H9 (cell line): Measurements from ENCODE around the gene ARHGAP4. TPM values are rescaled to one million over a fixed set of nuclear protein-coding genes. Genes with fewer than 3 reads are reported as not detected.

Experiments used
- DNase-seq: peaks from one replicate; pipeline ENCODE4 v3.0.0-alpha.2; 2017
- H2AFZ ChIP-seq: one replicate; pipeline ENCODE4 v1.6.1; 2013; ENCODE audit warnings: mild to moderate bottlenecking, low read length, control low read depth, moderate library complexity
- H2AK5ac ChIP-seq: 2 replicates; pipeline ENCODE4 v1.6.1; 2013; ENCODE audit warnings: low read length, control low read depth, mixed read lengths; ENCODE audit not compliant: insufficient read length
- H2BK120ac ChIP-seq: one replicate; pipeline ENCODE4 v1.6.1; 2013; ENCODE audit warnings: low read depth, mild to moderate bottlenecking, low read length, control low read depth, inconsistent platforms; ENCODE audit not compliant: poor library complexity, severe bottlenecking
- H2BK12ac ChIP-seq: 2 replicates; pipeline ENCODE4 v1.6.1; 2013; ENCODE audit warnings: low read length, control low read depth, mixed read lengths, low read depth; ENCODE audit not compliant: insufficient read length
- H2BK15ac ChIP-seq: 2 replicates; pipeline ENCODE4 v1.6.1; 2013; ENCODE audit warnings: low read depth, low read length, control low read depth
- H2BK20ac ChIP-seq: one replicate; pipeline ENCODE4 v1.6.1; 2013; ENCODE audit warnings: low read depth, mild to moderate bottlenecking, low read length, control low read depth, inconsistent platforms; ENCODE audit not compliant: poor library complexity, severe bottlenecking
- H2BK5ac ChIP-seq: 2 replicates; pipeline ENCODE4 v1.6.1; 2013; ENCODE audit warnings: low read length, control low read depth, mixed read lengths; ENCODE audit not compliant: insufficient read length
- H3K14ac ChIP-seq: 2 replicates; pipeline ENCODE4 v1.6.1; 2013; ENCODE audit warnings: low read length, control low read depth; ENCODE audit not compliant: insufficient read depth
- H3K18ac ChIP-seq: 2 replicates; pipeline ENCODE4 v1.6.1; 2013; ENCODE audit warnings: low read depth, mild to moderate bottlenecking, mixed read lengths, low read length, control low read depth; ENCODE audit not compliant: insufficient read length
- H3K23ac ChIP-seq: 2 replicates; pipeline ENCODE4 v1.6.1; 2013; ENCODE audit warnings: low read length, control low read depth, mixed read lengths, low read depth; ENCODE audit not compliant: insufficient read length
- H3K23me2 ChIP-seq: 2 replicates; pipeline ENCODE4 v1.6.1; 2013; ENCODE audit warnings: low read depth, mild to moderate bottlenecking, mixed read lengths, low read length, control low read depth; ENCODE audit not compliant: insufficient read length, poor library complexity, severe bottlenecking
- H3K27ac ChIP-seq: 2 replicates; pipeline ENCODE4 v1.5.1; 2013; ENCODE audit warnings: low read length, control low read depth, mixed read lengths, low read depth; ENCODE audit not compliant: insufficient read length
- H3K27me3 ChIP-seq: 2 replicates; pipeline ENCODE4 v1.6.1; 2013; ENCODE audit warnings: low read length, control low read depth, inconsistent platforms; ENCODE audit not compliant: insufficient read depth
- H3K4ac ChIP-seq: 2 replicates; pipeline ENCODE4 v1.6.1; 2013; ENCODE audit warnings: low read depth, mild to moderate bottlenecking, control low read depth, inconsistent platforms, low read length, moderate library complexity
- H3K4me1 ChIP-seq: 2 replicates; pipeline ENCODE4 v1.6.1; 2013; ENCODE audit warnings: low read length, control low read depth, inconsistent platforms; ENCODE audit not compliant: insufficient read depth
- H3K4me2 ChIP-seq: 2 replicates; pipeline ENCODE4 v1.6.1; 2013; ENCODE audit warnings: low read length, control low read depth, mixed read lengths; ENCODE audit not compliant: insufficient read length, insufficient read depth
- H3K56ac ChIP-seq: 2 replicates; pipeline ENCODE4 v1.6.1; 2013; ENCODE audit warnings: low read depth, mild to moderate bottlenecking, mixed read lengths, low read length, control low read depth; ENCODE audit not compliant: insufficient read length
- H3K79me1 ChIP-seq: 2 replicates; pipeline ENCODE4 v1.6.1; 2013; ENCODE audit warnings: low read depth, mild to moderate bottlenecking, moderate library complexity, low read length, control low read depth, inconsistent platforms; ENCODE audit not compliant: insufficient read depth, poor library complexity, severe bottlenecking
- H3K79me2 ChIP-seq: 2 replicates; pipeline ENCODE4 v1.6.1; 2013; ENCODE audit warnings: low read length, control low read depth, inconsistent platforms; ENCODE audit not compliant: insufficient read depth
- H3K9ac ChIP-seq: 2 replicates; pipeline ENCODE4 v1.6.1; 2013; ENCODE audit warnings: low read length, control low read depth, mixed read lengths; ENCODE audit not compliant: insufficient read length; ENCODE audit errors: extremely low read depth
- H3K9me3 ChIP-seq: one replicate; pipeline ENCODE4 v1.6.1; 2013; ENCODE audit warnings: low read depth, low read length, inconsistent platforms; ENCODE audit not compliant: control insufficient read depth
- H3T11ph ChIP-seq: one replicate; pipeline ENCODE4 v1.6.1; 2013; ENCODE audit warnings: mild to moderate bottlenecking, low read length, control low read depth, inconsistent platforms
- H4K20me1 ChIP-seq: one replicate; pipeline ENCODE4 v1.6.1; 2013; ENCODE audit not compliant: control insufficient read depth, insufficient read length, insufficient read depth
- H4K5ac ChIP-seq: 2 replicates; pipeline ENCODE4 v1.6.1; 2013; ENCODE audit warnings: low read depth, mild to moderate bottlenecking, mixed read lengths, low read length, control low read depth; ENCODE audit not compliant: insufficient read length
- H4K8ac ChIP-seq: replicated peaks from 2 replicates; pipeline ENCODE4 v1.6.1; 2013; ENCODE audit warnings: low read length, control low read depth, mixed read lengths, low read depth; ENCODE audit not compliant: insufficient read length
- H4K91ac ChIP-seq: 2 replicates; pipeline ENCODE4 v1.6.1; 2013; ENCODE audit warnings: low read depth, mild to moderate bottlenecking, moderate library complexity, mixed read lengths, low read length, control low read depth; ENCODE audit not compliant: insufficient read length
- H3K27ac Mint-ChIP-seq, 3 experiments: 2 replicates in 2 of 3; 3 replicates in 1 of 3; pipeline ENCODE4 v1.8.0; 2020 to 2021; ENCODE audit warnings: mixed read lengths in 3 of 3, mild to moderate bottlenecking in 1 of 3, moderate library complexity in 1 of 3
- H3K27me3 Mint-ChIP-seq: 2 replicates; pipeline ENCODE4 v1.8.0; 2021; ENCODE audit warnings: low read depth, mild to moderate bottlenecking, moderate library complexity, mixed read lengths
- H3K36me3 Mint-ChIP-seq, 3 experiments: 2 replicates in 2 of 3; 3 replicates in 1 of 3; pipeline ENCODE4 v1.8.0; 2020 to 2021; ENCODE audit warnings: low read depth in 3 of 3, mixed read lengths in 3 of 3; ENCODE audit not compliant: insufficient read depth in 1 of 3
- H3K4me1 Mint-ChIP-seq, 2 experiments: 2 replicates each; pipeline ENCODE4 v1.8.0; 2020; ENCODE audit warnings: mixed read lengths in 2 of 2
- H3K4me3 Mint-ChIP-seq, 2 experiments: 2 replicates in 1 of 2; 3 replicates in 1 of 2; pipeline ENCODE4 v1.8.0; 2020 to 2021; ENCODE audit warnings: mild to moderate bottlenecking in 2 of 2, mixed read lengths in 2 of 2, moderate library complexity in 1 of 2
- H3K9me3 Mint-ChIP-seq, 2 experiments: 2 replicates in 1 of 2; 3 replicates in 1 of 2; pipeline ENCODE4 v1.8.0; 2020; ENCODE audit warnings: mild to moderate bottlenecking in 2 of 2, mixed read lengths in 2 of 2, moderate library complexity in 1 of 2
- CTCF ChIP-seq: fragments of 200-600 bp; sonication (generic); conservative IDR thresholded peaks from 3 replicates; pipeline ENCODE4 v1.8.0; 2021; ENCODE audit warnings: antibody characterized with exemption, mild to moderate bottlenecking
- WGBS: extraction: QIAGEN DNeasy Blood & Tissue Kit; methylation state at CpG from one replicate; pipeline ENCODE4 v1.1.7; 2013; ENCODE audit warnings: missing lambda C conversion rate, low lambda C conversion rate, mixed read lengths; ENCODE audit not compliant: insufficient read length; ENCODE audit errors: extremely low coverage; 5-methylcytosine and 5-hydroxymethylcytosine counted together
- total RNA-seq: library from RNA; stranded (reverse); gene quantifications from 2 replicates; pipeline ENCODE4 v1.2.1, GENCODE V29; 2021

The ARHGAP4 gene
- total RNA-seq, 1 experiment from 2014 or later: 37.8 TPM

- Histone ChIP-seq H3K18ac (no peak overlapping the region), H4K91ac (no peak overlapping the region), H3K27me3 (no peaks in the 10 kb centered on the region), H3K14ac (no peak overlapping the region), H3K4me1 (no peaks in the 10 kb centered on the region), H2BK20ac (no peak overlapping the region), H3K79me2 (no peaks in the 10 kb centered on the region), H2BK12ac (no peak overlapping the region), H2BK120ac (no peak overlapping the region), H4K20me1 (no peaks in the 10 kb centered on the region), H3K4ac (no peak overlapping the region), H3K9me3 (peaks cover 5% of the 10 kb centered on the region), H3K23ac (no peak overlapping the region), H4K8ac (no peak overlapping the region), H3K79me1 (no peaks in the 10 kb centered on the region), H2BK5ac (no peak overlapping the region), H2AFZ (no peak overlapping the region), H3K9ac (no peak overlapping the region), H2AK5ac (no peak overlapping the region), H4K5ac (no peak overlapping the region), H3K56ac (no peak overlapping the region), H3K4me2 (no peak overlapping the region), H3T11ph (no peak overlapping the region), H2BK15ac (no peak overlapping the region), H3K27ac (no peak overlapping the region), H3K23me2 (no peaks in the 10 kb centered on the region)
- WGBS: no CpG with 5 or more reads among the region's 25 CpGs
- Mint-ChIP-seq H3K4me3 (no peak overlapping the region), H3K27ac (no peak overlapping the region), H3K9me3 (peaks cover 53 to 67% of the 10 kb centered on the region in 2 experiments), H3K27me3 (no peaks in the 10 kb centered on the region), H3K4me1 (0 out of 4 replicates have a peak, but pooled peaks cover 0 to 3% of the 10 kb centered on the region in 2 experiments), H3K36me3 (peaks cover 3 to 38% (median 12%) of the 10 kb centered on the region in 3 experiments; a peak in 5 of 7 replicates)
- no peak for TF ChIP-seq CTCF
- DNase-seq: no peak
These were observed 16.1 kb downstream of the ARHGAP4 start for GRCh38 chrX:153909980-153910360.
